ENCODE measurements around the gene PAF1.

DNA sequence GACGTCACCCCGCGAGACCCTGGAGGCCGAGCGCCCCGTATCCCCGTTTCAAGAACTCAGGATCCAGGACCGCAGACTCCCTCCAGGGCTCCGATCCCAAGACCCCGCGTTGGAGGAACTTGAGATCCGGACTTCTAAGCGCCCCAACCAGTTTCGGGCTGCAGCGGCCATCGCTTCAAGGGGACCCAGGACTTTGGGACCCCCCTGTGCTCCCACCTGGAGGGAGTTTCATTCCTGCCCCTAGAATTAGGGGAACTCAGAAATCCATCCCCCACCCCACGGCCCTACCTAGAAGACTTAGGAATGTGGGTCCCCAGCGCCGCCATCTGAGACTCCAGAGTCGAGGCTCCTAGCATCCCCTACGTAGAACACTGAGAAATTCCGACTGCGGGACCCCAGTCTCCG, 22.0 kb upstream of the PAF1 start:
- TF ChIP-seq CREB5 (CRISPR knock-in tag; IDR thresholded peaks at IDR 0.05; ENCODE audit: low read depth) (no peak), TSHZ2 (CRISPR knock-in tag; IDR thresholded peaks at IDR 0.05) (no peak), ZNF8 (CRISPR knock-in tag; IDR thresholded peaks at IDR 0.05) (no peak), GLIS3 (CRISPR knock-in tag; IDR thresholded peaks at IDR 0.05) (no peak), BACH2 (CRISPR knock-in tag; IDR thresholded peaks at IDR 0.05; ENCODE audit: borderline replicate concordance) (no peak), ARNTL (CRISPR knock-in tag; IDR thresholded peaks at IDR 0.05; ENCODE audit: borderline replicate concordance, low read depth) (no peak), PPARA (CRISPR knock-in tag; IDR thresholded peaks at IDR 0.05; ENCODE audit: borderline replicate concordance) (no peak), ZFP30 (CRISPR knock-in tag; IDR thresholded peaks at IDR 0.05) (no peak), CSDC2 (CRISPR knock-in tag; IDR thresholded peaks at IDR 0.05) (no peak), ISL1 (CRISPR knock-in tag; IDR thresholded peaks at IDR 0.05) (no peak)
- TF ChIP-seq, protein P1, sequence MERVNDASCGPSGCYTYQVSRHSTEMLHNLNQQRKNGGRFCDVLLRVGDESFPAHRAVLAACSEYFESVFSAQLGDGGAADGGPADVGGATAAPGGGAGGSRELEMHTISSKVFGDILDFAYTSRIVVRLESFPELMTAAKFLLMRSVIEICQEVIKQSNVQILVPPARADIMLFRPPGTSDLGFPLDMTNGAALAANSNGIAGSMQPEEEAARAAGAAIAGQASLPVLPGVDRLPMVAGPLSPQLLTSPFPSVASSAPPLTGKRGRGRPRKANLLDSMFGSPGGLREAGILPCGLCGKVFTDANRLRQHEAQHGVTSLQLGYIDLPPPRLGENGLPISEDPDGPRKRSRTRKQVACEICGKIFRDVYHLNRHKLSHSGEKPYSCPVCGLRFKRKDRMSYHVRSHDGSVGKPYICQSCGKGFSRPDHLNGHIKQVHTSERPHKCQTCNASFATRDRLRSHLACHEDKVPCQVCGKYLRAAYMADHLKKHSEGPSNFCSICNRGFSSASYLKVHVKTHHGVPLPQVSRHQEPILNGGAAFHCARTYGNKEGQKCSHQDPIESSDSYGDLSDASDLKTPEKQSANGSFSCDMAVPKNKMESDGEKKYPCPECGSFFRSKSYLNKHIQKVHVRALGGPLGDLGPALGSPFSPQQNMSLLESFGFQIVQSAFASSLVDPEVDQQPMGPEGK (CRISPR knock-in tag; IDR thresholded peaks at IDR 0.05; ENCODE audit: borderline replicate concordance): no peak
